Stimulated activated CD8-positive, alpha-beta memory T cell treated with anti-CD3 and anti-CD28 coated beads, Interleukin-4, amount 100 ng/mL, for 24 hours (primary cell): ENCODE data around the gene HEXB.
"Not testable (repeated sequence)": the region's sequence is repeated elsewhere in the genome, so short reads cannot be mapped to it uniquely, and the experiment has no call there.

ENCODE experiments used
- DNase-seq: peaks from one replicate; pipeline ENCODE4 v3.0.0-alpha.2; 2020; ENCODE audit warnings: low read depth

The HEXB gene

DNA sequence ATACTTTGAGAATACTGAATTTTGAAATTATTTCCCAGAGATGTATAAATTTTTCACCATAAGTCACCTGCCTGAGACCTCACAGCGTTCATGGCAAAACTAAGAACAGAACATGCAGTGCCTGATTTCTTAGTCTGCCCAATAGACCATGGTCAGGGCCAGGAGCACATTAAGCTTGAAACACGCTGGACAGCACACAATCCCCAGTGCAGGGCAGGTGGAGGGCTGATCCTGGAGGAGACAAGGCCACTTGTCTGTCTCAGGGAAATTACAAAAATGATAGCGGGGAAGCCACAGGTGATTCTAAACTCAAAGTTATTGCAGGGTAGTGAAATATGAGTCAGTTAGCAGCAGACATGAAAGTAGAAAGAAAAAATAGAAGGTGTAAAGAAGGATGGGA, 25.9 kb upstream of the HEXB start:
- DNase-seq = no peak

DNA sequence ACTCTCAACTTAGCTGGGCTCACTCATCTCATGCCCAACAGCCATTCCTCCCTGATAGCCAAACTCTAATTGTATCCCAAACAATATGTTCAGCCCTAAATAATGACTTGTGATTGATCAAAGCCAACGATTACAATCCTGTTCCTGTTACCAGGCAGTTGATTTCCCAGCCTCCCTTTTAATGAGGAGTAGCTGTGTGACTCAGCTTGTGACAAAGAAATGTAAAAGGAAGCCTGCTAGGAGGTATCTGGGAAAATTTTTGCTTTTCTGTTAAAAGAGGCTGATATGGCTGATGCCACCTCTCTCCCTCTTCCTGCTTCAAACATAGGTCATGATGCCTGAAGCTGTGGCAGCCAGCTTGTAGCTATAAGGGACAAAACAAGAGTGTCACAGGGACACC, 24.9 kb upstream of the HEXB start:
- no peak for DNase-seq

DNA sequence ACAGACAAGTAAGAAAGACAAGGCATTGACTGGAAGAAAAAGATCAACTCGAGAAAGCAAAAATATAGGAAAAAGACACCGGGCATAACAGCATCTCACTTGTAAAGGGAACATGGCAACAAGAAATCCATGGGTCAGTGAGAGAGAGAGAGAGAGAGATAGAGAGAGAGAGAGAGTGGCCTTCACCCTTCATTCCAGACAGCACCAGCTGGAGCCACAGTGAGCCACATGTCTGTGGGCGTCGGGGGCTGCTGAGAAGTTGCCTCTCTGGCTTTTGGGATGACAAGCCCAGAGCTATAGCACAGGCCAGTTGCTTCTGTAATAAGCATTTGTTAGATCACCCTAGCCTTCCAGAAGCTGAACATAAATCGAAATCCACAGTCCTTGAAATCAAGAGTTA, 24.2 kb upstream of the HEXB start:
- DNase-seq = no peak

DNA sequence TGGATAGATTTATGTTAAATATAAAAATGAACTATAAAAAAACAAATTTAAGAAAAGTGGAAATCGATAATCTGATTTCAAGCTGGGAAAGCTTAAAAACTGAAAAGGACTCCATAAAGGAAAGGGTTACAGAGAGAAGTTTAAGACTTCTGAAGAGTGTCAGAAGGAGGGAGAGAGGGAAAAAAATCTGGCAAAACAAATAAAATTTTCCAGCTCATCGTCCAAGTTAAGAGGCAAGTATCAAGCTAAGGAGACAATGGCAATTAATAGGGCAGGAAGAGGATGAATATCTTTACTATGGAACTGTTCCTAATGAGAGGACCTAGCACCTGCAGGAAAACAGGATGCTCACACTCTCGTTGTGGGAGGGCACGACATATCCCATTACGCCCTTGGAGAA, 20.5 kb upstream of the HEXB start:
- DNase-seq = no peak

DNA sequence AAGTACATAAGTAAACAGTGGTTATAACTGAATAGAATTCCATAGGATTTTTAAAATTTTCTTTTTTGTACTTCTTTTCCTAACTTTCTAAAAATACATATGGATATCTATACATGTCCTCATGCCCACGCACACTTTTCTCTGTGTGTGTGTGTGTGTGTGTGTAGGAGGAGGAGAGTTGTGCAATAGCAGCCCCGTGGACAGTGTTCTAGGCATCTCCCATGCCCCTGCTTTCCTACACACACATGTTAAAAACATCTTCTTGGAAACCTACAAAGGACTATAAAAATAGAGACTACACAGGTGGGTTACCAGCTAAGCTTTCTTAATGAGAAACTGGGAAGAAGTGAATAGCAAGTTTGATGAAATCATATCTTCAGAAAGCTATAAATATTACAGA, 19.8 kb upstream of the HEXB start:
- DNase-seq = no peak

DNA sequence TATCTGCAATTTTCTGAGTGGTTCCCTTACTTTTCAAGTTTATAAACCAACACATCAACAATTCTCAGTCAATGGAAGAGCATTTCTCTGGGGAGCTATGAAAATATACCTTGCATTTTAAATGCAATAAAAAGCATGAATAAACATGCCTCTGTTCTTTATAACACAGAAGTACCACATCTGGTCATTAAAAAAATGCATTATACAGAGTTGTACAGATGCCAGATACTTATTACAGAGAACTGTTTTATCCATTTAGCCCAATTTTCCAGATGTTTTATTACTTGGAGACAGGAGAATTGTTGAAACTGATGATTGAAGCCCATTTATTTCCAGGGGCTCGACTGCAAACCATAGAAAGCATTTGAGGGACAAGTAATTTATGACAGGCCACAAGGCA, 19.2 kb upstream of the HEXB start:
- no peak for DNase-seq

DNA sequence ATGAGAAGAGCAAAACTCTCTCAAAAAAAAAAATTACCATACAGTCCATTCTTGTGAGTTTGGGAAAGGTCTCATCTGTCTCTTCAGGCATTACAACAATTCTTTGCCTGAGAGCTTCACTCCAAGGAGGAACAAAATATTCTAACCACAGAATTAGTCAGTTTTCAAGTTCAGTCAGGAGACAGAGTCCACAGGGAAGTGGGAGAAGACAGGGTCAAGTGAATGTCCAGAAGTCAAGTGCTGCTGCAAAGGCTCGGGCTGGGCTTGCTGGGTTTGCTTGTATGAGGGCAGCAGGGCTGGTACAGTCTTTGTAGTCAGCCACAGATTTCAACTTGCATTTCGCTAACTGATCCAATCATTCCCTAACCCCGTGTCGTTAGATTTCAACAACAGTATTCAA, 17.6 kb upstream of the HEXB start:
- no peak for DNase-seq

DNA sequence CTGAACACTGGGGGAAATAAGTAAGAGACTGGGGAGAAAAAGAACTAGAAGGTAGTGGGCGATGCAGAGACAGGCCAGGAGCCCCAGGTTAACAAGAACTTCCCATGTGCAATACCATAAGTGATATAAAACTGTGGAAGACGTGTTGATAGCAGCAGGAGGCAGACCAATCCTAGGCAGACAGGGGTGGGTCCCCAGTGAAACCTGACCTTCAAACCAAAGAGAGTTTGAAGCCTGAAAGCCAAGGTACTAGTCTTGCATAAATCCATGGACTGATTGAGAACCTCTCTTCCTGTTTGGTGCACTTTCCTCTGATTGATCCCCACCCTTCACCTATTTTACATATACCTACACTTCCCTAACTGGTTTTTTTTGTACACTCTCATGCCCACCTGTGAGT, 15.2 kb upstream of the HEXB start:
- no peak for DNase-seq

DNA sequence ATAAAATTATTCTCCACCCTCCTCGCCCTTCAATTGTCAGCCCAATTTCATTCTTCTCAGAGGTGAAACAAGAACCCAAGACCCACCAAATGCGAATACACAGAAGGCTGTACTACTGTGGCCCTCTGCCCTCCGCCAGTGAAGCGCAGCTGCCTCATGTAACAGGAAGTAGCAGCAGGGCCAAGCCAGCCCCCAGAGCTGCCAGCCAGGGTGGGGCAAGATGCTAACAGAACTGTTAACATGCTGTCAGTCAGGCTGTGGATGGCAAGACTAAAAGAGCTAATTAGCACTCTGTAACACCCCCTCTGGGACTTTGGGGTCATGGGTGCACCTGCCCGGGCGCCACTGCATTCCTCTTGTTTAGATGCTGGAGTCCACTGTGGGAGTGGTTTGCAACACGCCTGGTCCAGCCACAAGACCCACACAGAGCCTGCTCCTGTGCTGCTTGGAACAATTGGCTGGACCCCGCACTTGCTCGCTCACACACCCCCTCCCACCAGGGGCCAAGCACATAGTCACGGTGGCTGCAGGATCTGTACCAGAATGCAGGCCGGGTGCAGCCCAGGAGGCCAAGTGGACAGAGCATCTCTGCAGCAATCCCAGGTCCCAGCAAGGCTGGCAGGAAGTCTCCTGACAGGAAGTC, 14.5 kb upstream of the HEXB start:
- no peak for DNase-seq

DNA sequence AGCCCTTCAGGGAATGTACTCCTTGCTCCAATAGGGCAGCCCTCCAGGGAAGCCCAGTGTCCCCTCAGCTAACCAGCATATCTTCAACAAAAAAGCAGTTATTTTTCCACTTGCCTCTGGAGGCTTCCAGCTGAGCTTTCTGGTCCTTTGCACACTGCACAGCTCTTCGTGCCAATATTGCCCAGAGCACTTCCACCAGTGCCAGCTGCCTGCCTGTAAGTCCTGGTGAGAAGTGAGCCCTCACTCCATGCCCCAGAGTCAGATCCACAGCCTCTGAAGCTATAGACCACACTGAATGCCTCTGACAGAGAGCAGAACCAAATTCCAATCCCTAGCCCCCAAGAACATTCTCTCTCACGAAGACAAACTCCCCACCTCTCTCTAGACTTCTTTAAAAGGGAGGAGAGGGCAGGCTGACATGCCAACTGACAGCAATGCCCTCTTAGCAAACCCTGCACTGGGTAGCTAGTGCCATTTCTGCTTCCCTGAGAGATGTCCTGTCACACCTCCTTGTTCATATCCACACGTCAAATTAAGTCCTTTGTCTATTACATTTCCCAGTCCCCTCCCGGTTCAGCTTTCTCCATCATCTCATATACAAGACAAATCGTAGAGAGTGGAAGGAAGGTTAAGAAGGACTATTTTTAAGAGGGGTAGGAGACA, 12.7 kb upstream of the HEXB start:
- no peak for DNase-seq

DNA sequence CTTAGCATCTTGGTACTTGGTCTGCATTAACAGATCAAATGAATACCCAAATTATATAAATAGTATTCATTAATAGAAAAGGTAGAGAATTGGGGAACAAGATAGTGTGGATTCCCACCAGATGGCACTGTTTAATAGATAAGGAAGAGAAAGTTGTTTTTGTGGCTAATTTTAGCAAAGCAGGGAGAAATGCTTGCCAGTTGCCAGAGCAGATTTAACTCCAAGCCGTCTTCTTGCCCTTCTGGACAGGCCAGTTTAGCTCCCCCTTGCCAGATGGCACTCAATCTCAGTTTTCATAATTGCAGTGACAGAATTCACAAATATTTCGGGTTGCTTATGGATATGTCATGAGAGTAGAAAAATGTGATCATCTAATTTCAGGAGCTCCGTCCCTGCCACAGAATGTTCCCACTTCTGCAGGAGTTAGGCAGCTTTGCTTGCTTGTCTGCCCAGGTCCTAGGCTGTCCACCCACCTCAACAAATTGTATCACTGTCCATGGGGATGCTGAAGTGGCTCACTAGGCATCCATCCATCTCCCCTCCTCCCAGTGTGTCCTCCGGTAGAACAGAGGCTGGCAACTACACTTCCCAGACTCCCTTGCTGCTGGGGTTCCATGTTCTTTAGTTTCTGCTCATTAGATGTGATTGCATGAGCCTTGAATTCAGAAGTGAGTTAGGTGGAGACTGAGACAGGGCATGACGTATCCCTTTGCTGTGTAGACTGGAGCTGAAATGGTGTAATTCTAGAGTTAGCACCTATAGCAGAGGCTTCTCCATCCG, 11.8 kb upstream of the HEXB start:
- DNase-seq = no peak

DNA sequence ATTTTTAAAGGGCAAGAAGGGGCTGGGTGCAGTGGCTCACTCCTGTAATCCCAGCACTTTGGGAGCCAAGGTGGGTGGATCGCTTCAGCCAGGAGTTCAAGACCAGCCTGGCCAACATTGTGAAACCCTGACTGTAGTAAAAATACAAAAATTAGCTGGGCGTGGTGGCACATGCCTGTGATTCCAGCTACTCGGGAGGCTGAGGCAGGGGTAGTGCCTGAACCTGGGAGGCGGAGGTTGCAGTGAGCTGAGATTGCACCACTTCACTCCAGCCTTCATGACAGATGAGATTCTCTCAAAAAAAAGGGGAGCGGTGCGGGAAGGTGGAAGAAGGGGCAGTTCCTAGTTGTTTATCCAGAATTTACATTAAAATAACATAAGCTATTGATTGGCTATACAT, 8.6 kb upstream of the HEXB start:
- not testable (repeated sequence) for DNase-seq

DNA sequence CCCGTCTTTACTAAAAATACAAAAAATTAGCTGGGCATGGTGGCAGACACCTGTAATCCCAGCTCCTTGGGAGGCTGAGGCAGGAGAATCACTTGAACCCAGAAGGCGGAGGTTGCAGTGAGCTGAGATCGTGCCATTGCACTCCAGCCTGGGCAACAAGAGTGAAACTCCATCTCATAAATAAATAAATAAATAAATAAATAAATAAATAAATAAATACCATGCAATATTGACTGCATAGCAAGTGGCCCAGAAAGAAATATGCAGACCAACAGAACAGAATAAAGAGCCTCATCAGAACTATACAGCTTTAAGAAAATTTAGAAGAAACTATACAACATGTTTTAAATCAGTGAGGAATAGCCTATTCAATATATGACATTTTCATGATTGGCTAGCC, 6.9 kb upstream of the HEXB start:
- not testable (repeated sequence) for DNase-seq

DNA sequence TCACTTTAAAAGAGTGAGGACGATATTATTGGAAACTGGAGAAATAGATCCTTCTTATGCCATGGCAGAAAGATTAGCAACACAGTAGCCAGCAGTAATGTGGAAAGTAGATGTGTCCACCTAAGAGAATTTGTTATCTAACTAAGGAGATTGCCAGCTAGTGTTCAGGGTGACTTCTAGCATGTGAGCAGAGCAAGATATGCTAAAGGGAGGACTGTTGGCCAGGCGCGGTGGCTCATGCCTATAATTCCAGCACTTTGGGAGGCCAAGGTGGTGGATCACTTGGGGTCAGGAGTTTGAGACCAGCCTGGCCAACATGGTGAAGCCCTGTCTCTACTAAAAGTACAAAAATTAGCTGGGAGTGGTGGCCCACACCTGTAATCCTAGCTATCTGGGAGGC, 5.7 kb upstream of the HEXB start:
- DNase-seq = not testable (repeated sequence)

DNA sequence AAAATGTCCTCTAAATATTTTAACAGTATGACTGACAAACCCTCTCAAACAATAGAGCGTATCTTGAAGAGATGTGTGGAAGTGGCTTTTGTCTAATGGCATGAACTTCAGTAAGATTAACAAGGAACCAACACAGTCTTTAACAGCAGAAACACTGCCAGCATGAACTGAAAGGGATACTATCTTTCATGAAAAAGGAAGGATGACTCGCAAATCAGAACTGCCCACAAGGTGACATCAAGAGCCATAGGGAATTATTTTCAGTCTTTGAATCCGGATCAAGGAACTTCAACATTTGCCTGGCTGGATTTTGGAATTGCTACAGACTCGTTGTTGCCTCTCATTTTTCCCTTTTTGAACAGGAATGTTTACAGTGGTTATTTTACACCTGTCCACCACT, 5.1 kb upstream of the HEXB start:
- no peak for DNase-seq

DNA sequence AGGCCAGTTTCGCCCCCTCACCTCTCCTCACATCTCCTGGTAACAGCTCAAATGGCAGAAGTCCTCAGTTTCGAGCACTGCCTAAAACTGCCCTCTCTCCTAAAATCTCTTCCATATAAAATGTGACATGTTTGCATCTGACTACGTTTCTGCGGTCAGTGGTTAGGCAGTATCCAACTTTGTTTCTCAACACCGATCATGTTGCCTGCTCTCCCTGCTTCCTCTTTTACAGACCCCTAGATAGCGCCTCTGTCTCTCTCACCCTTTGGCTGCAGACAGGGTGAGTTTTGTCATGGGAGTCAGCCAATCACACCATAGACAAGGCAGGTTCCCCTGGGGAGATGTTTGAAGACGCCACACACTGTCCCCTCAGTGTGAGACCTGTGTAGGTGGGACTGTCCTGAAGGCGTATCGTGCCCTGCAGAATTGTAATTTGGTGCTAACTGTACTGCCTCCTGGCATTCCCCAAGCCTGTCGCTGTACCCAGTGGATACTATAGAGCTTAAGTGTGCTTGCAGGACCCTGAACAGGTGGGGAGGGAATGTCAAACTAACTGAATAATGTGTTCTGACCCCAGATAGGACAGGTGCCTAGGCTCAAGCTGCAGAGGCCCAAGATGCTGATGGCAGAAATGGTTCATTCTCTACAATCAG, 1.1 kb downstream of the HEXB start:
- DNase-seq = no peak

DNA sequence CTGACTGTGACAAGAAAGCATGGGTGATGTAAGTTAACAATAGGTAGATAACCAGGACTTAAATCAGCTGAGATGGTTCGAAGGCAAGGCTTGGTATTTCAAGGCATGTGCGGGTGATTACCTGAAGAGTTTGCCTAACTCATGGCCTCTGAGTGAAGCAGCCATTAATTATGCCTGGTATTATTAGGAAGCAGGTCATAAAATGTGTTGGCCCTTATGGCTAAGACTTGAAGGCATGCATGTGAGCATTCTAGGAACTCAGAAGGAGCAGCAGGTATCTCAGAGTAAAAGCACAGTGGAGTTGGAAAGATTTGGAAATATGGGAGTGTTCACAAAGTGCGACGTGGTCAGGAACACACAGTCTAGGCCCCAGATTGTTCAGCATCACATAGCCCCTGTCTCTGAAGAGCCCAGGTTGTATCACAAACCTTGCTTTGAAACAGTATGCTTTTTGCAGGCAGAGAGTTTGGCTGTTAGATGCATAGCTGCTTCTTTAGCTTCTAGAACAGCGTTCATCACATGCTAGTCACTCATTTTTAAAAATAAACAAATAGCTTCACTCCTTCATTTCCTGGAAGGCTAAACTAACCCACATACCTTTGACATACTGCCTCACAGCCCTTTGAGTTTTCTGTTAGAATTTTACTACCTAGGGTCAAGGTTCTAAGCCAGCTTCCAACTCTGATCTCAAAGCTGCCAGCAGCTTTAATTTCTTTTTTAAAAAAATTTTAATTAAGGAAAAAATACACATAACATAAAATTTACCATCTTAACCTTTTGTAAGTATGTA, 2.1 kb downstream of the HEXB start:
- no peak for DNase-seq

DNA sequence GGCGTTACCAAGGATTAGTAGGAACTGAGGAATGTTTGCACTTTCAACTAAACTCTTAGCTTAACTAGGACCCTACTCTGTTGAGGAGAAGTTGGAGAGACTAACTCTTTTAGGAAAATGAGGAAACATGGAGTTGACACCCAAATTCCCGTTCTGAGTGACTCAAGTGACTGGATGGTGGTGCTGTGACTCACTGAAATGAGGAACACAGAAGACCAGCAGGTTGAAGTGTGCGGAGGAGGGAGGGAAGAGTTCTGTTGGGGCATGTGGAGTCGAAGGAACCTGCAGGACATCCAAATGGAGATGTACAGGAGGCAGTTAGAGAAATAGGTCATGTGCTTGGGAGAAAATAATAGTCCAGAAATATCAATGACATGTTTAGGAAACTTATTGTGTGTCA, 8.2 kb downstream of the HEXB start:
- no peak for DNase-seq

DNA sequence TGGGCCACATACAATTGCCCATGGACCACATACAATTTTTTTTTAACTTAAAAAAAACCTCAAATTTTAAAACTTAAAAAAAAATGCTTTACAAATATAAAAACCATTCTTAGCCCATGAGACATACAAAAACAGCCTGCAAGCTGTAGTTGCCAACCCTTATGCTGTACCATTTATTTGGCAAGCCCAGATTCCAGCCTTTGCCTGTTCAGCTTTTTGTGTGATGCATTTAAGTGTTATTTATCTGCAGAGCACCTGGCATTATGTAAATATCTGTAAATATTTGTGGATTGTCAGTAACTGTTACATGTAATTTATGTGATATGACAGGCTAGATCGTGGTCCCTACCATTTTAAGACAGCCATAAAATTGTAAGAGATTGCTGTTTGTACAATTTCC, 32.6 kb downstream of the HEXB start:
- DNase-seq = no peak

DNA sequence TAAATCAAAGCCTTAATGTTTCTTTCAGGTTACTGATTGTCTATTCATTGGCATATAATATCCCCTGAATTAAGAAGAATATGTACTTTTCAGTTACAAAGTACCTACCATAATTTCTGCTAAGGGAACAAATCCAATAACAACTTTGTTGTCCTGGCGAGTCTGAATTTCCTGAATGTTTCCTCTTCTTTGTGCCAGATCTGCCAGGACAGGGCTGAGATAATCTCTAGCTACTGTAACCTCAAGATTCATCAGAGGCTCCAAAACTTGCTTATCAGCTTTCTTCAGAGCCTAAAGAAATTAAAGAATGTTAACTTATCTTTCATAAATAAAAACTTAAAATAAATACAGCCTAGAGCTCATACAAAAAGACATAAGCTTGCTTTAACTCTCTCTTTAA, 37.2 kb downstream of the HEXB start:
- no peak for DNase-seq

DNA sequence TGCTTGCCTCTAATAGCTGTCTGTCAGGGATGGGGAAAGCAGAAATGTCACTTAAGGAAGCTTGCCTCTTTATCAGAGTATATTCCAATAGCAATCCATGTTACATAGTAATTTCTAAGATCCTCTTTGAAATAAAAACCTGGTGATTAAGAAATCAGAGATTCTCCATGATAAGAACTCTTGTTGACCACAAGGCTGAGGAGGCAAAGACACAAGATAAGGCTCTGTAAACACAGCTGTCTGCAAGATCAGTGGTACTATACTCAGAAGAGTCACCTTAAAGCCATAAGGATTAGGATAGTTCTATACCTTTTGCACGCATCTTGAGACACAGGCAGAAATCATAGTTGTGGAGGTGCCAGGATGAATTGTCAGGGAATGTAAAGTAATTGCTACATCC, 40.3 kb downstream of the HEXB start:
- no peak for DNase-seq

DNA sequence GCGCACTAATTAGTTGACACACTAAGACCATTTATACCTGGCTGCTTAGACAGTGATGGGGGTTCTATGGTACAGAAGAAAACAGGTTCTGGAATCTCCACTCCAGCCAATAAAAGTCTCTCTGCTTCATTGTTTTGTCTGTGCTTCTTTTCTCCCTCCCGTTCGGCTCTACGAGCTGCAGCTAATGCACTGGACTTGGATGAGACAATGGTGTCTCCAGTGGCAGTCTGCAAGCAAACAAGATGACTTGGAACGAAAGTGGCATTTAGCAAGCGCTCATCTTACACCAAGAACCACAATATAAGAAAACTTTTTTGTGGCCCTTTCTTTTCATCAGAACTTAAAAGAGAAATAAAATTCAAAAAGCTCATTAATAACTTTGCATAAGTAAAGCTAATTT, 51.7 kb downstream of the HEXB start:
- DNase-seq = no peak
